GM12878 (cell line): Measurements from ENCODE around the gene UVRAG. TPM values are rescaled to one million over a fixed set of nuclear protein-coding genes. Genes with fewer than 3 reads are reported as not detected.

Source experiments
- ATAC-seq: fragments of 200-7000 bp; cut with Tn5 transposase; 3 replicates; pipeline ENCODE4 v1.9.1; 2020; ENCODE audit warnings: mild to moderate bottlenecking, moderate library complexity
- BruUV-seq: library from RNA; stranded (reverse); fragments of 400-500 nt; replicated peaks from 2 replicates; lab custom pipeline; 2021; lab: Mats Ljungman, UMichigan
- CTCF ChIA-PET: fragments of 300-600 bp; sonication (Branson Sonifier 250); formaldehyde crosslinking; extraction: SDS; loops from one replicate; lab custom pipeline; 2021; ENCODE audit warnings: inconsistent platforms; lab: Yijun Ruan, JAX
- POLR2A ChIA-PET: fragments of 350-600 bp; formaldehyde crosslinking; extraction: SDS; loops from one replicate; lab custom pipeline; 2021; ENCODE audit warnings: inconsistent platforms; lab: Charles Lee
- RAD21 ChIA-PET: fragments of 300-600 bp; sonication (Branson Sonifier 250); formaldehyde crosslinking; loops from one replicate; lab custom pipeline; 2023; ENCODE audit warnings: antibody characterized with exemption; ENCODE audit not compliant: unreplicated experiment; lab: Charles Lee
- SMC1A ChIA-PET: fragments of 300-600 bp; sonication (Branson Sonifier 250); formaldehyde crosslinking; loops from one replicate; lab custom pipeline; 2023; ENCODE audit not compliant: unreplicated experiment, uncharacterized antibody; lab: Charles Lee
- DNase-seq: peaks from one replicate; pipeline ENCODE4 v3.0.0-alpha.2; 2011; ENCODE audit warnings: low read depth, low spot score
- FAIRE-seq: peaks from 3 replicates; lab custom pipeline; 2011; peaks lifted over from hg19 to GRCh38; lab: Jason Lieb, UNC
- H2AFZ ChIP-seq: 2 replicates; pipeline ENCODE4 v1.6.0; 2011; ENCODE audit warnings: low read depth, low read length, control low read depth; ENCODE audit not compliant: control insufficient read depth
- H3K27ac ChIP-seq: 2 replicates; pipeline ENCODE4 v1.5.1; 2011; ENCODE audit warnings: control low read depth; ENCODE audit not compliant: control insufficient read depth, insufficient read depth
- H3K27me3 ChIP-seq, 2 experiments: replicated peaks in 1 of 2; 2 replicates each; pipeline versions ENCODE4 v1.6.0 to v1.6.1; 2011; ENCODE audit warnings: low read length in 1 of 2; ENCODE audit not compliant: control insufficient read depth in 2 of 2, insufficient read depth in 2 of 2
- H3K36me3 ChIP-seq, 2 experiments: 2 replicates each; pipeline ENCODE4 v1.5.1; 2011; ENCODE audit warnings: low read length in 1 of 2; ENCODE audit not compliant: control insufficient read depth in 2 of 2, insufficient read depth in 2 of 2
- H3K4me1 ChIP-seq: 2 replicates; pipeline ENCODE4 v1.6.1; 2011; ENCODE audit warnings: mild to moderate bottlenecking, low read length, moderate library complexity, mixed read lengths; ENCODE audit not compliant: control insufficient read depth, insufficient read depth
- H3K4me2 ChIP-seq: 2 replicates; pipeline ENCODE4 v1.6.0; 2011; ENCODE audit warnings: control low read depth; ENCODE audit not compliant: control insufficient read depth, insufficient read depth
- H3K4me3 ChIP-seq: fragments of 200-600 bp; sonication (generic); 2 replicates; pipeline ENCODE4 v1.5.1; 2016
- H3K79me2 ChIP-seq: 2 replicates; pipeline ENCODE4 v1.6.0; 2011; ENCODE audit warnings: low read length; ENCODE audit not compliant: control insufficient read depth, insufficient read depth
- H3K9ac ChIP-seq: 2 replicates; pipeline ENCODE4 v1.8.0; 2011; ENCODE audit warnings: low read length, control low read depth, mixed read lengths; ENCODE audit not compliant: control insufficient read depth, insufficient read depth
- H3K9me3 ChIP-seq: replicated peaks from 3 replicates; pipeline ENCODE4 v1.5.1; 2011; ENCODE audit warnings: mild to moderate bottlenecking, low read length; ENCODE audit not compliant: control insufficient read depth, insufficient read depth
- H4K20me1 ChIP-seq: 2 replicates; pipeline ENCODE4 v1.6.0; 2011; ENCODE audit not compliant: control insufficient read depth, insufficient read depth
- BCL3 ChIP-seq: IDR thresholded peaks from 2 replicates; pipeline ENCODE4 v1.6.1; 2011; ENCODE audit warnings: borderline replicate concordance, low read depth, mild to moderate bottlenecking, moderate library complexity, low read length; ENCODE audit not compliant: insufficient read depth, poor library complexity, severe bottlenecking
- BMI1 ChIP-seq: fragments of 450-650 bp; IDR thresholded peaks from 2 replicates; pipeline ENCODE4 v1.6.1; 2016; ENCODE audit warnings: mild to moderate bottlenecking, moderate library complexity, borderline replicate concordance
- KLF5 ChIP-seq: fragments of 450-650 bp; IDR thresholded peaks from 2 replicates; pipeline ENCODE4 v1.6.1; 2014; ENCODE audit warnings: mild to moderate bottlenecking; ENCODE audit not compliant: partially characterized antibody
- NFIC ChIP-seq: IDR thresholded peaks from 2 replicates; pipeline ENCODE4 v1.6.1; 2012; ENCODE audit warnings: low read depth, mild to moderate bottlenecking, inconsistent platforms, low read length, moderate library complexity
- RCOR1 ChIP-seq: conservative IDR thresholded peaks from 2 replicates; pipeline ENCODE4 v1.6.1; 2012; ENCODE audit warnings: low read depth, low read length, improper control_type of control experiment
- YY1 ChIP-seq: IDR thresholded peaks from 2 replicates; pipeline ENCODE4 v1.6.1; 2011; ENCODE audit warnings: low read depth, mild to moderate bottlenecking, low read length
- WGBS: methylation state at CpG from one replicate; pipeline ENCODE4 v1.1.6; 2016; ENCODE audit warnings: low lambda C conversion rate; ENCODE audit not compliant: insufficient replicate concordance, insufficient coverage; ENCODE audit errors: missing lambda C conversion rate; 5-methylcytosine and 5-hydroxymethylcytosine counted together
- in situ Hi-C: fragments of 300-500 bp; cut with MboI; formaldehyde crosslinking; loops from 9 replicates; pipeline ENCODE4 v1.14.3; 2018; ENCODE audit warnings: mixed read lengths
- intact Hi-C: fragments of 100-400 bp; cut with micrococcal nuclease; formaldehyde crosslinking; loops from one replicate; pipeline ENCODE4 v1.14.2; 2022; ENCODE audit not compliant: unreplicated experiment
- polyA plus RNA-seq, 11 experiments: library from polyadenylated mRNA; depleted of rRNA in 4 of 11; unstranded in 6 of 11; stranded (reverse) in 5 of 11; fragments of >200 nt; fragmentation: Nextera tagmentation in 4 of 11; fragmentation: Illumina TruSeq in 1 of 11; extraction: Ambion mirVana in 4 of 11; extraction: Trizol in 1 of 11; gene quantifications; 1 replicate in 1 of 11; 2 replicates in 10 of 11; pipeline versions ENCODE4 v1.2.1 to v1.2.3, GENCODE V29; 2011 to 2016; ENCODE audit warnings: inconsistent platforms in 2 of 11, missing spikeins in 2 of 11, low read depth in 1 of 11
- total RNA-seq, 4 experiments: library from RNA; depleted of rRNA in 3 of 4; stranded (reverse); fragments of >200 nt in 3 of 4; fragmentation: Illumina TruSeq in 1 of 4; extraction: Trizol in 1 of 4; gene quantifications; 2 replicates each; pipeline versions ENCODE4 v1.2.1 to v1.2.3, GENCODE V29; 2013 to 2021

The UVRAG gene
- total and polyA plus RNA-seq, 10 of the 15 experiments (the other 5 are each of a cell fraction or from before 2014, with no cell fraction given) = 7.0 to 43.4 (median 37.0) TPM

GRCh38 chr11:76141901-76142588 lies 327.0 kb downstream of the UVRAG start:
- RAD21 ChIA-PET = interaction anchor here (2.1 to 2.6 kb wide), 2 partner anchors 10 to 245 kb away, joined by 6 to 10 read pairs; no protein-coding TSS in a partner anchor
- Histone ChIP-seq H3K9me3 (no peaks in the 10 kb centered on the region), H2AFZ (no peak overlapping the region), H3K4me1 (no peaks in the 10 kb centered on the region), H3K36me3 (peaks cover 9 to 32% of the 10 kb centered on the region in 2 experiments), H3K27me3 (no peaks in the 10 kb centered on the region)
- BruUV-seq = no TSS peak
- DNase-seq = no peak
- POLR2A ChIA-PET = interaction anchor here (0.8 kb wide), 1 partner anchor 233 kb away, joined by 4 read pairs; no protein-coding TSS in a partner anchor
- 80% methylated on average over 12 of the region's 12 CpGs for WGBS
- TF ChIP-seq NFIC = no peak
- no peak for TF ChIP-seq YY1
- no peak for TF ChIP-seq BCL3
- TF ChIP-seq RCOR1 = no peak
- no peak for TF ChIP-seq BMI1
- no peak for TF ChIP-seq KLF5
- TF ChIP-seq, all 136 proteins: peak for 0
- no peak overlapping the region for H3K9ac ChIP-seq
- ATAC-seq (no peak), FAIRE-seq (no peak)
- ChIA-PET SMC1A (interaction anchor here (2.2 kb wide), 1 partner anchor 10 kb away, joined by 6 read pairs; no protein-coding TSS in a partner anchor), CTCF (interaction anchor here (0.7 to 2.4 kb wide), 5 partner anchors 9 to 319 kb away, joined by 3 to 10 read pairs (median 4); no protein-coding TSS in a partner anchor)
- no peak overlapping the region for H3K4me2 ChIP-seq
- intact Hi-C loops (no loop called here), in situ Hi-C loops (no loop called here)
- no peak overlapping the region for H3K4me3 ChIP-seq
- H3K79me2 ChIP-seq = no peaks in the 10 kb centered on the region
- H3K27ac ChIP-seq = no peak overlapping the region
- H4K20me1 ChIP-seq = no peaks in the 10 kb centered on the region
